Activated CD4-positive, CD25-positive, alpha-beta regulatory T cell treated with anti-CD3 and anti-CD28 coated beads, Interleukin-2, amount 50 U/mL, for 24 hours (primary cell): ENCODE results near the gene ULBP3.
"Not testable (repeated sequence)": the region's sequence is repeated elsewhere in the genome, so short reads cannot be mapped to it uniquely, and the experiment has no call there.

Source experiments
- ATAC-seq, 2 donors: fragments of 150-1000 bp; cut with Tn5 transposase; one replicate each; pipeline ENCODE4 v1.10.0; 2021; ENCODE audit warnings: mild to moderate bottlenecking in 1 of 2, moderate library complexity in 1 of 2

Gene ULBP3

DNA sequence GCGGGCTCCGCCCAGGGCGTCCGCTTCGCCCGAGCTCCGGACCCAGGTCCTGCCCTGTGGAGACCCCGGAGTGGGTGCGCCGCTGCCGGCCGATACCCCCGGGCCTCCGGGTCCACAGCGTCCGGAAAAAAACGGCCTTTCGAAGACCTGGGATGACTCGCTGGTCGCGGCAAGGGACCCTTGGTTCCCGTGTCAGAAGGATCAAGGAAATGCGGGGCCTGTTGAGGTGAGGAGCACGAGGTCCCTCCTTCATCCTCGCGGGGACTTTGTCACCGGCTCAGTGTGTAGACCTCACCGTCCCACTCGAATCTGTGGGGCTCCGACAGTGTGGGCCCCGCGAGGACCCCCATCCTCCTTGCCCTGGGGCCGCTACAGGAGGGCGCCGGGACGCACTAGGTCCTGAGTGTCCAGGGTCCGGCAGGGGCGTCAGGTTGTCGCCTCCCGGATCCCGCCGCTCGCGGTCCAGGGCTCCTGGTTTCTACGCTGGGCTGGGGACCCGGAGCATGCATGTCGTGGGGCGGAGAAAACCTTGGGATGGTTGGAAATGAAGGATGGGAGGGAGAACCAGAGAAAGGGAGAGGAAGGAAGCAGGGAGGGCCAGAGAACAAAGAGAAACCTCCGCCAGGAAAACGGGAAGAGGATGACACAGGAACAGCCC lies 54.2 kb downstream of the ULBP3 start:
- ATAC-seq: not testable (repeated sequence)

- not testable (repeated sequence) for ATAC-seq
These were observed 54.9 kb downstream of the ULBP3 start for GRCh38 chr6:150013785-150014622.

DNA sequence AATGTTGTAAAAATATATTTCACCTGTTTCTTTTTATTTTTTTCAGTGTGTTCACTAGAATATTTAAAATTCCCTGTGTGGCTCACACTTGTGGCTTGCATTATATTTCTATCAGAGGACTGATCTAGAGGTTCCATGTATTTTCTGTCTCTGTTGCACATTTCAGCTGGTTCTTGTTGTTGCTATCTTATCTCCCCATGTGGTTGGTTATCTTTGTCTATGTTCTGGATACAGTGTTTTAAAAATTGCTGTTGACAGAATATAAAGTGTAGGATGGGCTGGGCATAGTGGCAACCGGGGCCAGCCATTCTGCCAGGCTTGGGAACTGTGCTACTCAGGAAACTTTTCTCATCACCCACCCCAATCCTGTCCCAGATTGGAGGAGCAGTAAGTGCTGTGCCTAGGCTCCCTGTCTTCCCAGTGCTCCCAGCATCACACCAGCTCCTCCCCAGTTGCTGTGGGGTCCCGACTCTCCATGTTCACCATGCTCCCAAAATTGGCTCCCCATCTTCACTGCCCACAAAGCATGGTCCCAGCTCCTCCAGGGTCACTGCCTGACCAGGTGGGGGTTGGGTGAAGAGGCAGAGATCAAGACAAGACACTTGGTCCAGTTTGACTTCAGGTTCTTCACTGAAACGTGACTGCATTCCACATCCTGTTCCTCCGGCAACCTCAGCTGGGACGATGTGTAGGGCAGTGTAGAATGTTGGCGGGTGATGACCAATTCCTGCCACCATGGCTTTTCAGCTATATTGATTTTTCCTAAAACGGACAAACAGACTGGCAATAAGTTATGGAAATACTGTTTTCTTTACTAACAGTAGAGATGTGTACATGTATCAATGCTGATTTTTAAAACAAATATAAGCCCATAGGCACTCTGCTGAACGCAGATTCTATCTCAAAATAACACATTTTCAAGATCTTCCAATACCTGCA lies 55.8 kb downstream of the ULBP3 start:
- not testable (repeated sequence) for ATAC-seq
